GM18498 (cell line): Measurements from ENCODE around the gene SBF1.

Experiments
- ATAC-seq: cut with Tn5 transposase; IDR thresholded peaks from one replicate; pipeline ENCODE4 v1.9.1; 2021; ENCODE audit warnings: mild to moderate bottlenecking, moderate library complexity; ENCODE audit not compliant: unreplicated experiment

The SBF1 gene

GRCh38 chr22:50507421-50507990, 32.7 kb upstream of the SBF1 start, which contains the start of gene LMF2:
Gene LMF2, minus strand, starts transcription at chr22:50507702. Its CDS starts 27 bp downstream, at chr22:50507675.
- peak; percentile 60 for ATAC-seq

GRCh38 chr22:50506611-50507420, 32.0 kb upstream of the SBF1 start:
- ATAC-seq, result peak; percentile 9

GRCh38 chr22:50505776-50506610, 31.2 kb upstream of the SBF1 start:
- ATAC-seq, result no peak

GRCh38 chr22:50505276-50505775, 30.5 kb upstream of the SBF1 start:
- ATAC-seq, result no peak

GRCh38 chr22:50504369-50505211, 29.8 kb upstream of the SBF1 start:
- ATAC-seq, result no peak

- no peak for ATAC-seq
These were observed 28.8 kb upstream of the SBF1 start for GRCh38 chr22:50503475-50504145.

- no peak for ATAC-seq
These were observed 28.0 kb upstream of the SBF1 start for GRCh38 chr22:50502628-50503474.

- ATAC-seq, result no peak
These were observed 27.3 kb upstream of the SBF1 start for GRCh38 chr22:50502096-50502495.

- ATAC-seq, result no peak
These were observed 25.6 kb upstream of the SBF1 start for GRCh38 chr22:50500452-50500851.

- no peak for ATAC-seq
These were observed 23.6 kb upstream of the SBF1 start for GRCh38 chr22:50498322-50498890.

GRCh38 chr22:50497093-50497492, 22.3 kb upstream of the SBF1 start:
- ATAC-seq, result no peak

GRCh38 chr22:50490531-50491308, 15.9 kb upstream of the SBF1 start:
- ATAC-seq, result no peak

GRCh38 chr22:50489363-50490243, 14.8 kb upstream of the SBF1 start:
- no peak for ATAC-seq

- no peak for ATAC-seq
These were observed 14.1 kb upstream of the SBF1 start for GRCh38 chr22:50488886-50489285.

- ATAC-seq, result no peak
These were observed 13.3 kb upstream of the SBF1 start for GRCh38 chr22:50488006-50488677.

- no peak for ATAC-seq
These were observed 12.6 kb upstream of the SBF1 start for GRCh38 chr22:50487290-50488005.
